CD4-positive, alpha-beta memory T cell (primary cell): ENCODE data around the gene DNAL4. TPM values are rescaled to one million over a fixed set of nuclear protein-coding genes. Genes with fewer than 3 reads are reported as not detected.

Experiments used
- CTCF ChIA-PET: fragments of 350-600 bp; sonication (Branson Sonifier 250); formaldehyde crosslinking; loops from one replicate; lab custom pipeline; 2021; ENCODE audit warnings: inconsistent platforms; ENCODE audit not compliant: partially characterized antibody; lab: Charles Lee
- POLR2A ChIA-PET: fragments of 350-600 bp; sonication (Branson Sonifier 250); formaldehyde crosslinking; loops from one replicate; lab custom pipeline; 2021; ENCODE audit not compliant: partially characterized antibody; lab: Charles Lee
- DNase-seq, 5 donors: peaks; one replicate each; pipeline versions ENCODE4 v3.0.0 to v3.0.0-alpha.2; 2020 to 2022; ENCODE audit warnings: mixed read lengths in 1 of 5
- H3K27ac ChIP-seq: one replicate; pipeline ENCODE4 v1.7.0; 2013; ENCODE audit warnings: low read depth, low read length
- H3K27me3 ChIP-seq: 2 replicates; pipeline ENCODE4 v1.7.0; 2013; ENCODE audit warnings: mild to moderate bottlenecking, low read length, moderate library complexity; ENCODE audit not compliant: insufficient read depth
- H3K36me3 ChIP-seq: 2 replicates; pipeline ENCODE4 v1.7.0; 2013; ENCODE audit warnings: mild to moderate bottlenecking, low read length, moderate library complexity; ENCODE audit not compliant: insufficient read depth
- H3K4me1 ChIP-seq: 2 replicates; pipeline ENCODE4 v1.7.0; 2013; ENCODE audit warnings: mild to moderate bottlenecking, low read length, moderate library complexity; ENCODE audit not compliant: insufficient read depth
- H3K4me3 ChIP-seq, 2 donors: one replicate each; pipeline ENCODE4 v1.7.0; 2013; ENCODE audit warnings: low read length in 2 of 2, mild to moderate bottlenecking in 1 of 2
- H3K9me3 ChIP-seq, 2 donors: one replicate each; pipeline ENCODE4 v1.7.0; 2013; ENCODE audit warnings: low read length in 2 of 2, control low read depth in 1 of 2; ENCODE audit not compliant: control insufficient read depth in 1 of 2
- H3K27ac Mint-ChIP-seq, 7 donors: one replicate each; pipeline ENCODE4 v1.8.0; 2020 to 2021; ENCODE audit warnings: mixed read lengths in 7 of 7, mild to moderate bottlenecking in 6 of 7, inconsistent platforms in 3 of 7, moderate library complexity in 3 of 7
- H3K27me3 Mint-ChIP-seq, 2 donors: one replicate each; pipeline ENCODE4 v1.8.0; 2020 to 2021; ENCODE audit warnings: mixed read lengths in 2 of 2
- H3K36me3 Mint-ChIP-seq, 2 donors: one replicate each; pipeline ENCODE4 v1.8.0; 2020 to 2021; ENCODE audit warnings: mixed read lengths in 2 of 2, inconsistent platforms in 1 of 2, mild to moderate bottlenecking in 1 of 2
- H3K4me1 Mint-ChIP-seq, 4 donors: one replicate each; pipeline ENCODE4 v1.8.0; 2020 to 2021; ENCODE audit warnings: mixed read lengths in 4 of 4, mild to moderate bottlenecking in 1 of 4
- H3K4me3 Mint-ChIP-seq, 8 donors: one replicate each; pipeline ENCODE4 v1.8.0; 2020 to 2021; ENCODE audit warnings: mixed read lengths in 8 of 8, mild to moderate bottlenecking in 7 of 8, moderate library complexity in 6 of 8, inconsistent platforms in 3 of 8
- H3K9me3 Mint-ChIP-seq, 8 donors: one replicate each; pipeline ENCODE4 v1.8.0; 2020 to 2021; ENCODE audit warnings: mixed read lengths in 8 of 8, mild to moderate bottlenecking in 5 of 8, inconsistent platforms in 3 of 8, moderate library complexity in 1 of 8
- intact Hi-C: fragments of 100-400 bp; cut with micrococcal nuclease; formaldehyde crosslinking; loops from one replicate; pipeline ENCODE4 v1.15.1; 2023
- polyA plus RNA-seq, 2 donors: library from polyadenylated mRNA; unstranded; fragments of 300-500 nt; fragmentation: Illumina TruSeq; gene quantifications; one replicate each; pipeline ENCODE4 v1.2.3, GENCODE V29; 2021
- total RNA-seq, 2 experiments: library from RNA; stranded (reverse); gene quantifications; one replicate each; pipeline ENCODE4 v1.2.3, GENCODE V29; 2021

DNAL4 gene
- total and polyA plus RNA-seq, 4 experiments from 2014 or later: 8.6 to 13.3 (median 10.3) TPM

DNA sequence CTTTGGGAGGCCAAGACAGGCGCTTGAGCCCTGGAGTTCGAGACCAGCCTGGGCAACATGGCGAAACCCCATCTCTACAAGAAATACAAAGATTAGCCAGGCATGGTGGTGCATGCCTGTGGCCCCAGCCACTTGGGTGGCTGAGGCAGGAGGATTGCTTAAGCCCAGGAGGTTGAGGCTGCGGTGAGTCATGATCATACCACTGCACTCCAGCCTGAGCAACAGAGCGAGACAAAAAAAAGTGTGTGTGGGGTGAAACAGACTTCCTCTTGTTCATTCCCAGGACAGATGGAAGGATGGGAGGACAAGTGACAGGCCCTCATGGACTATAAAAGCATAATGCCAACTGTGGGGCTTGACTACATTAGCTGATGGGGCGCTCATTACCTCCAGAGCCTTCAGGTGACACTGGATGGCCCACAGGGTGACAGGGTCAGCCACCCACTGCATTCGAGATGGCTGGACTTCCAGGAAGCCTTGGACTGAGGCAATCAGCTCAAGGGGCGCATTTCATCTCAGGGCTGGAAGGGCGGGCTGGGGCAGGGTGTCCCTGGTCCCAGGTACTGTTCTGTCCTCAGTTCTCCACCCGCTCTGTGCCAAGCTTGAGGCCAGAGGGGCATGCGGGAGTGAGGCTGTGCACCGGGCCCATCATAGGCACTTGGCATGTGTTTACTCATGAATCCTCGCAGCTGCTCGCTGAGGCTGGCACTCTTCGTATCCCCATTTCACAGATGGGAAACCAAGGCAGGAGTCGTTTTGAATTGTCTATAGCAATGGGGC is 37.4 kb upstream of the DNAL4 start:
- Histone ChIP-seq H3K36me3 (no peaks in the 10 kb centered on the region), H3K4me3 (no peak overlapping the region), H3K27me3 (no peaks in the 10 kb centered on the region), H3K4me1 (no peaks in the 10 kb centered on the region), H3K27ac (no peak overlapping the region), H3K9me3 (no peaks in the 10 kb centered on the region)
- CTCF ChIA-PET: no interaction called here
- H3K9me3 Mint-ChIP-seq: no peaks in the 10 kb centered on the region
- DNase-seq: no peak
- no peak overlapping the region for H3K4me3 Mint-ChIP-seq
- peaks cover 0 to 1% (median under 1%) of the 10 kb centered on the region in 4 donors for H3K4me1 Mint-ChIP-seq
- no peak overlapping the region for H3K27ac Mint-ChIP-seq
- POLR2A ChIA-PET: no interaction called here
- intact Hi-C loops: no loop called here
- no peaks in the 10 kb centered on the region for H3K36me3 Mint-ChIP-seq
- no peaks in the 10 kb centered on the region for H3K27me3 Mint-ChIP-seq

GRCh38 chr22:38830845-38831108 is 36.8 kb upstream of the DNAL4 start:
- intact Hi-C loops: no loop called here
- peaks cover 0 to 1% (median under 1%) of the 10 kb centered on the region in 4 donors for H3K4me1 Mint-ChIP-seq
- H3K27ac ChIP-seq: no peak overlapping the region
- H3K27ac Mint-ChIP-seq: no peak overlapping the region
- no peaks in the 10 kb centered on the region for H3K9me3 ChIP-seq
- ChIA-PET CTCF (no interaction called here), POLR2A (interaction anchor here (1.6 kb wide), 1 partner anchor 10 kb away, joined by 4 read pairs; no protein-coding TSS in a partner anchor)
- no peak for DNase-seq
- no peaks in the 10 kb centered on the region for H3K36me3 ChIP-seq
- H3K27me3 Mint-ChIP-seq: no peaks in the 10 kb centered on the region
- no peaks in the 10 kb centered on the region for H3K4me1 ChIP-seq
- H3K9me3 Mint-ChIP-seq: no peaks in the 10 kb centered on the region
- H3K4me3 Mint-ChIP-seq: no peak overlapping the region
- H3K36me3 Mint-ChIP-seq: peaks cover 0 to 4% of the 10 kb centered on the region in 2 donors
- no peak overlapping the region for H3K4me3 ChIP-seq
- no peaks in the 10 kb centered on the region for H3K27me3 ChIP-seq

- intact Hi-C loops: no loop called here
- POLR2A ChIA-PET: interaction anchor here (1.0 to 1.6 kb wide), 2 partner anchors 10 to 98 kb away, joined by 3 to 4 read pairs; no protein-coding TSS in a partner anchor
- Mint-ChIP-seq H3K4me3 (no peak overlapping the region), H3K27ac (no peak overlapping the region), H3K9me3 (no peaks in the 10 kb centered on the region), H3K27me3 (no peaks in the 10 kb centered on the region), H3K36me3 (peaks cover 0 to 4% of the 10 kb centered on the region in 2 donors), H3K4me1 (peaks cover 0 to 1% (median under 1%) of the 10 kb centered on the region in 4 donors)
- no peaks in the 10 kb centered on the region for H3K4me1 ChIP-seq
- no peak overlapping the region for H3K27ac ChIP-seq
- no peaks in the 10 kb centered on the region for H3K27me3 ChIP-seq
- H3K9me3 ChIP-seq: no peaks in the 10 kb centered on the region
- no peak overlapping the region for H3K4me3 ChIP-seq
- CTCF ChIA-PET: no interaction called here
- no peaks in the 10 kb centered on the region for H3K36me3 ChIP-seq
- DNase-seq: no peak
These were observed 36.3 kb upstream of the DNAL4 start for GRCh38 chr22:38830026-38830844.

- Histone ChIP-seq H3K4me3 (no peak overlapping the region), H3K4me1 (no peaks in the 10 kb centered on the region), H3K27ac (no peak overlapping the region), H3K36me3 (no peaks in the 10 kb centered on the region), H3K9me3 (no peaks in the 10 kb centered on the region), H3K27me3 (no peaks in the 10 kb centered on the region)
- ChIA-PET POLR2A (interaction anchor here (1.0 to 1.6 kb wide), 2 partner anchors 9 to 97 kb away, joined by 3 to 4 read pairs; no protein-coding TSS in a partner anchor), CTCF (no interaction called here)
- peaks cover 0 to 1% (median under 1%) of the 10 kb centered on the region in 4 donors for H3K4me1 Mint-ChIP-seq
- no peak overlapping the region for H3K4me3 Mint-ChIP-seq
- H3K27me3 Mint-ChIP-seq: no peaks in the 10 kb centered on the region
- H3K27ac Mint-ChIP-seq: no peak overlapping the region
- intact Hi-C loops: no loop called here
- peaks cover 0 to 6% of the 10 kb centered on the region in 2 donors for H3K36me3 Mint-ChIP-seq
- peaks cover 0 to 1% (median 0%) of the 10 kb centered on the region in 8 donors for H3K9me3 Mint-ChIP-seq
- no peak for DNase-seq
These were observed 35.5 kb upstream of the DNAL4 start for GRCh38 chr22:38829485-38829884.

- POLR2A ChIA-PET: interaction anchor here (1.0 kb wide), 1 partner anchor 97 kb away, joined by 3 read pairs; no protein-coding TSS in a partner anchor
- Histone ChIP-seq H3K4me1 (no peaks in the 10 kb centered on the region), H3K36me3 (no peaks in the 10 kb centered on the region), H3K9me3 (no peaks in the 10 kb centered on the region), H3K27ac (no peak overlapping the region), H3K27me3 (no peaks in the 10 kb centered on the region), H3K4me3 (no peak overlapping the region)
- intact Hi-C loops: no loop called here
- no peaks in the 10 kb centered on the region for H3K27me3 Mint-ChIP-seq
- peaks cover 0 to 1% (median 0%) of the 10 kb centered on the region in 4 donors for H3K4me1 Mint-ChIP-seq
- peaks cover 0 to 4% (median 0%) of the 10 kb centered on the region in 8 donors for H3K9me3 Mint-ChIP-seq
- no peak overlapping the region for H3K4me3 Mint-ChIP-seq
- H3K27ac Mint-ChIP-seq: no peak overlapping the region
- CTCF ChIA-PET: no interaction called here
- H3K36me3 Mint-ChIP-seq: peaks cover 0 to 10% of the 10 kb centered on the region in 2 donors
- no peak for DNase-seq
These were observed 34.8 kb upstream of the DNAL4 start for GRCh38 chr22:38828616-38829205.

DNA sequence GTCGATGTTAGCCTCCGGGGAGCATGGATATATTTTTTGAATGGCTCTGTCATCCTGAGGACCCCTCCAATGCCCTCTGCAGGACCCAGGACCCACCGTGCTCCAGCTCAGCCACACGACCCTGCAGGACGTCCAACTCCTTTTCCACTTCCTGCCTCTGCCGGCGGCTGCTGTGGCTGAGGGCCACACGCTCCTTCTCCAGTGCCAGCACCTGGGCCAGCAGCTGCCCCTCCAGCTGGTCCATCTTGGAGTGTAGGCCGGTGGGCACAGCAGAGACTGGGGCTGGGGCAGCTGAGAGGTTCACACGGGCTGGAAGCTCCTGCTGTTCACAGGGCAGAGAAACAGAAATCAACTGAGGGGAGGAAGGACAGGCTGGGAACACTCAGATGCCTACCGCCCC is 34.2 kb upstream of the DNAL4 start:
- Mint-ChIP-seq H3K9me3 (peaks cover 0 to 4% (median 0%) of the 10 kb centered on the region in 8 donors), H3K36me3 (peaks cover 0 to 10% of the 10 kb centered on the region in 2 donors), H3K4me3 (no peak overlapping the region), H3K27me3 (no peaks in the 10 kb centered on the region), H3K27ac (no peak overlapping the region), H3K4me1 (peaks cover 0 to 1% (median 0%) of the 10 kb centered on the region in 4 donors)
- H3K27ac ChIP-seq: no peak overlapping the region
- DNase-seq: no peak
- CTCF ChIA-PET: no interaction called here
- intact Hi-C loops: no loop called here
- H3K36me3 ChIP-seq: no peaks in the 10 kb centered on the region
- no peaks in the 10 kb centered on the region for H3K9me3 ChIP-seq
- H3K27me3 ChIP-seq: no peaks in the 10 kb centered on the region
- no peak overlapping the region for H3K4me3 ChIP-seq
- POLR2A ChIA-PET: no interaction called here
- no peaks in the 10 kb centered on the region for H3K4me1 ChIP-seq

- POLR2A ChIA-PET: interaction anchor here (0.7 kb wide), 1 partner anchor 9 kb away, joined by 3 read pairs; no protein-coding TSS in a partner anchor
- Mint-ChIP-seq H3K4me1 (peaks cover 0 to 1% (median 0%) of the 10 kb centered on the region in 4 donors), H3K27ac (no peak overlapping the region), H3K4me3 (no peak overlapping the region), H3K9me3 (peaks cover 0 to 4% (median 0%) of the 10 kb centered on the region in 8 donors), H3K36me3 (peaks cover 0 to 10% of the 10 kb centered on the region in 2 donors), H3K27me3 (no peaks in the 10 kb centered on the region)
- intact Hi-C loops: no loop called here
- Histone ChIP-seq H3K4me3 (no peak overlapping the region), H3K27ac (no peak overlapping the region), H3K9me3 (no peaks in the 10 kb centered on the region), H3K36me3 (no peaks in the 10 kb centered on the region), H3K27me3 (no peaks in the 10 kb centered on the region), H3K4me1 (no peaks in the 10 kb centered on the region)
- CTCF ChIA-PET: interaction anchor here (0.6 to 1.2 kb wide), 2 partner anchors 43 to 101 kb away, joined by 3 read pairs; no protein-coding TSS in a partner anchor
- DNase-seq: no peak
These were observed 33.6 kb upstream of the DNAL4 start for GRCh38 chr22:38827510-38827909.
